H1 (cell line): Measurements from ENCODE around the gene LRRC63. TPM values are rescaled to one million over a fixed set of nuclear protein-coding genes. Genes with fewer than 3 reads are reported as not detected.

ENCODE experiments used
- CTCF ChIA-PET: fragments of 300-600 bp; sonication (Branson Sonifier 250); formaldehyde crosslinking; loops from one replicate; lab custom pipeline; 2021; ENCODE audit not compliant: partially characterized antibody; lab: Charles Lee
- POLR2A ChIA-PET: fragments of 300-600 bp; sonication (Branson Sonifier 250); formaldehyde crosslinking; loops from one replicate; lab custom pipeline; 2021; ENCODE audit warnings: inconsistent platforms; ENCODE audit not compliant: partially characterized antibody; lab: Charles Lee
- DNase-seq, 2 experiments: peaks; one replicate each; pipeline versions ENCODE4 v3.0.0 to v3.0.0-alpha.2; 2010 to 2022; ENCODE audit warnings: low spot score in 2 of 2, low read depth in 1 of 2, mixed read lengths in 1 of 2
- FAIRE-seq: peaks from 2 replicates; lab custom pipeline; 2011; peaks lifted over from hg19 to GRCh38; lab: Jason Lieb, UNC
- H2AFZ ChIP-seq: 2 replicates; pipeline ENCODE4 v1.8.1; 2012; ENCODE audit warnings: low read length, inconsistent platforms
- H2AK5ac ChIP-seq: 2 replicates; pipeline ENCODE4 v1.6.1; 2013; ENCODE audit warnings: low read depth, low read length
- H2BK120ac ChIP-seq: replicated peaks from 2 replicates; pipeline ENCODE3; 2013; ENCODE audit warnings: low read depth, low read length, inconsistent platforms
- H2BK12ac ChIP-seq: 2 replicates; pipeline ENCODE4 v1.6.1; 2013; ENCODE audit warnings: low read depth, low read length
- H2BK15ac ChIP-seq: 2 replicates; pipeline ENCODE4 v1.6.1; 2013; ENCODE audit warnings: low read length
- H2BK20ac ChIP-seq: 2 replicates; pipeline ENCODE4 v1.6.1; 2013; ENCODE audit warnings: low read length
- H2BK5ac ChIP-seq: 2 replicates; pipeline ENCODE4 v1.6.1; 2013; ENCODE audit warnings: low read depth, low read length
- H3K14ac ChIP-seq: 2 replicates; pipeline ENCODE4 v1.6.1; 2013; ENCODE audit warnings: inconsistent platforms; ENCODE audit not compliant: insufficient read length
- H3K18ac ChIP-seq: 2 replicates; pipeline ENCODE4 v1.6.1; 2013; ENCODE audit warnings: low read length; ENCODE audit errors: extremely low read depth
- H3K23ac ChIP-seq: 2 replicates; pipeline ENCODE4 v1.6.1; 2013; ENCODE audit warnings: inconsistent platforms; ENCODE audit not compliant: insufficient read length
- H3K23me2 ChIP-seq: 2 replicates; pipeline ENCODE4 v1.6.1; 2013; ENCODE audit warnings: low read depth, low read length
- H3K27ac ChIP-seq: 2 replicates; pipeline ENCODE4 v1.6.1; 2011; ENCODE audit warnings: low read depth, low read length, inconsistent platforms
- H3K27me3 ChIP-seq, 4 experiments: replicated peaks in 1 of 4; 1 replicate in 1 of 4; 2 replicates in 3 of 4; pipeline versions ENCODE4 v1.6.1 to v1.8.1; 2011 to 2013; ENCODE audit warnings: low read length in 3 of 4, mild to moderate bottlenecking in 3 of 4, inconsistent platforms in 2 of 4, mixed read lengths in 2 of 4, moderate library complexity in 1 of 4; ENCODE audit not compliant: control insufficient read depth in 3 of 4, insufficient read depth in 3 of 4; ENCODE audit errors: extremely low read depth in 1 of 4
- H3K36me3 ChIP-seq, 4 experiments: 2 replicates each; pipeline versions ENCODE4 v1.6.1 to v1.8.1; 2011 to 2013; ENCODE audit warnings: mild to moderate bottlenecking in 4 of 4, low read length in 3 of 4, moderate library complexity in 2 of 4, control low read depth in 1 of 4, inconsistent platforms in 1 of 4; ENCODE audit not compliant: insufficient read depth in 4 of 4, control insufficient read depth in 2 of 4
- H3K4ac ChIP-seq: replicated peaks from 2 replicates; pipeline ENCODE3; 2013; ENCODE audit warnings: low read length, low read depth, mixed read lengths, inconsistent platforms; ENCODE audit not compliant: insufficient read length
- H3K4me1 ChIP-seq, 4 experiments: replicated peaks in 1 of 4; 1 replicate in 1 of 4; 2 replicates in 3 of 4; pipeline versions ENCODE4 v1.6.1 to v1.8.1; 2011 to 2013; ENCODE audit warnings: low read length in 3 of 4, inconsistent platforms in 2 of 4, mixed read lengths in 1 of 4; ENCODE audit not compliant: insufficient read depth in 4 of 4, control insufficient read depth in 3 of 4
- H3K4me2 ChIP-seq, 2 experiments: 2 replicates each; pipeline versions ENCODE4 v1.6.1 to v1.8.1; 2011 to 2013; ENCODE audit warnings: low read depth in 2 of 2, low read length in 2 of 2, control low read depth in 1 of 2, inconsistent platforms in 1 of 2, mild to moderate bottlenecking in 1 of 2; ENCODE audit not compliant: insufficient read depth in 1 of 2
- H3K4me3 ChIP-seq, 4 experiments: fragments of 200-600, 300-600 bp in 1 of 4; sonication (generic), shearing (Covaris generic), sonication (Bioruptor Twin) in 1 of 4; 2 replicates each; pipeline versions ENCODE4 v1.5.1 to v1.8.1; 2011 to 2016; ENCODE audit warnings: low read length in 4 of 4, low read depth in 3 of 4, control low read depth in 2 of 4, inconsistent platforms in 2 of 4, mild to moderate bottlenecking in 2 of 4, mixed read lengths in 1 of 4, moderate library complexity in 1 of 4; ENCODE audit not compliant: insufficient read depth in 2 of 4; ENCODE audit errors: extremely low read depth in 1 of 4
- H3K56ac ChIP-seq: replicated peaks from 2 replicates; pipeline ENCODE3; 2013; ENCODE audit warnings: low read depth, mild to moderate bottlenecking, mixed read lengths, low read length, inconsistent platforms; ENCODE audit not compliant: insufficient read length
- H3K79me1 ChIP-seq: 2 replicates; pipeline ENCODE4 v1.6.1; 2013; ENCODE audit warnings: low read depth, low read length, control low read depth
- H3K79me2 ChIP-seq, 2 experiments: 2 replicates each; pipeline versions ENCODE4 v1.6.1 to v1.8.1; 2012 to 2013; ENCODE audit warnings: low read length in 2 of 2, mild to moderate bottlenecking in 2 of 2, inconsistent platforms in 1 of 2; ENCODE audit not compliant: insufficient read depth in 2 of 2, control insufficient read depth in 1 of 2
- H3K9ac ChIP-seq, 4 experiments: replicated peaks in 1 of 4; 1 replicate in 1 of 4; 2 replicates in 3 of 4; pipeline versions ENCODE4 v1.6.1 to v1.8.1; 2011 to 2013; ENCODE audit warnings: low read depth in 3 of 4, low read length in 3 of 4, control low read depth in 2 of 4, mild to moderate bottlenecking in 2 of 4, moderate library complexity in 2 of 4, inconsistent platforms in 1 of 4; ENCODE audit errors: extremely low read depth in 1 of 4
- H3K9me3 ChIP-seq, 2 experiments: 2 replicates each; pipeline versions ENCODE4 v1.6.1 to v1.8.1; 2012 to 2013; ENCODE audit warnings: mild to moderate bottlenecking in 2 of 2, moderate library complexity in 2 of 2, control low read depth in 1 of 2, inconsistent platforms in 1 of 2, low read depth in 1 of 2, low read length in 1 of 2, mixed read lengths in 1 of 2; ENCODE audit not compliant: insufficient read depth in 2 of 2
- H4K20me1 ChIP-seq, 2 experiments: replicated peaks in 1 of 2; 2 replicates each; pipeline versions ENCODE3 to v1.8.1; 2011 to 2013; ENCODE audit warnings: inconsistent platforms in 2 of 2, low read length in 2 of 2, mild to moderate bottlenecking in 1 of 2; ENCODE audit not compliant: insufficient read depth in 2 of 2, control insufficient read depth in 1 of 2
- H4K5ac ChIP-seq: 2 replicates; pipeline ENCODE4 v1.6.1; 2013; ENCODE audit warnings: low read length, low read depth, mixed read lengths, inconsistent platforms; ENCODE audit not compliant: insufficient read length
- H4K8ac ChIP-seq: 2 replicates; pipeline ENCODE4 v1.8.0; 2013; ENCODE audit warnings: mild to moderate bottlenecking, moderate library complexity, low read length, inconsistent platforms; ENCODE audit not compliant: insufficient read depth; ENCODE audit errors: extremely low read depth
- H4K91ac ChIP-seq: replicated peaks from 2 replicates; pipeline ENCODE3; 2013; ENCODE audit warnings: low read length, mixed read lengths, inconsistent platforms; ENCODE audit not compliant: insufficient read length
- CBX5 ChIP-seq: fragments of 300-800, 300-1000 bp; sonication (generic); IDR thresholded peaks from 2 replicates; pipeline ENCODE4 v1.7.1; 2016; ENCODE audit warnings: antibody characterized with exemption, low read length, low read depth
- JUN ChIP-seq: IDR thresholded peaks from 2 replicates; pipeline ENCODE4 v1.6.1; 2011; ENCODE audit warnings: low read depth, mild to moderate bottlenecking, improper control_type of control experiment, low read length
- WGBS, 2 experiments: shearing (Covaris generic) in 1 of 2; methylation state at CpG; one replicate each; pipeline versions ENCODE4 v1.1.6 to v1.1.7; 2013 to 2015; ENCODE audit warnings: low lambda C conversion rate in 2 of 2, mixed read lengths in 2 of 2, inconsistent platforms in 1 of 2, low coverage in 1 of 2, missing lambda C conversion rate in 1 of 2; ENCODE audit not compliant: insufficient replicate concordance in 2 of 2, insufficient coverage in 1 of 2, insufficient read length in 1 of 2; ENCODE audit errors: extremely low coverage in 1 of 2, missing lambda C conversion rate in 1 of 2; 5-methylcytosine and 5-hydroxymethylcytosine counted together
- polyA plus RNA-seq, 7 experiments: library from polyadenylated mRNA; depleted of rRNA in 3 of 7; stranded (reverse) in 5 of 7; unstranded in 2 of 7; fragments of >200 nt in 5 of 7; fragments of 200-250 nt in 2 of 7; gene quantifications; 1 replicate in 5 of 7; 2 replicates in 1 of 7; 4 replicates in 1 of 7; pipeline versions ENCODE4 v1.2.1 to v1.2.3, GENCODE V29; 2011 to 2013; ENCODE audit warnings: missing spikeins in 2 of 7, mixed read lengths in 2 of 7
- small RNA-seq: library from polyadenylated mRNA; stranded (forward); fragments of <200 nt; extraction: miRNeasy Mini kit (QIAGEN cat#:217004); gene quantifications from one replicate; pipeline ENCODE3, GENCODE V24; 2013; ENCODE audit not compliant: insufficient read depth
- total RNA-seq: library from RNA; stranded (reverse); fragmentation: NEBNext Ultra II Directional; extraction: Animal tissue kit (Norgen Biotek cat#: 25700); gene quantifications from 2 replicates; pipeline ENCODE4 v1.2.1, GENCODE V29; 2021

The LRRC63 gene
- total and polyA plus RNA-seq, 2 of the 8 experiments (the other 6 are each of a cell fraction or from before 2014, with no cell fraction given) = not detected

- Histone ChIP-seq H3K27ac (no peak overlapping the region), H3K4me3 (no peak overlapping the region), H2AFZ (no peak overlapping the region), H4K91ac (no peak overlapping the region), H2BK15ac (no peak overlapping the region), H3K14ac (no peak overlapping the region)
- POLR2A ChIA-PET = interaction anchor here (0.6 kb wide), 1 partner anchor 143 kb away, joined by 3 read pairs; the partner anchor contains the start of gene LCP1
- FAIRE-seq = no peak
- TF ChIP-seq JUN (no peak), CBX5 (no peak)
- TF ChIP-seq, all 59 proteins: peak for 0
- no peak overlapping the region for H2BK12ac ChIP-seq
- no peak overlapping the region for H2BK5ac ChIP-seq
- H4K8ac ChIP-seq = no peak overlapping the region
- no peak overlapping the region for H2BK20ac ChIP-seq
- no peaks in the 10 kb centered on the region for H3K36me3 ChIP-seq
- H4K20me1 ChIP-seq = no peaks in the 10 kb centered on the region
- H3K4me1 ChIP-seq = no peaks in the 10 kb centered on the region
- CTCF ChIA-PET = no interaction called here
- no peak overlapping the region for H3K4ac ChIP-seq
- WGBS, 2 experiments = 84% methylated on average over 5 of the region's 5 CpGs; no CpG with 5 or more reads in 1 of the 2 experiments
- no peak overlapping the region for H3K9ac ChIP-seq
- no peaks in the 10 kb centered on the region for H3K23me2 ChIP-seq
- H2AK5ac ChIP-seq = no peak overlapping the region
- H2BK120ac ChIP-seq = no peak overlapping the region
- no peak overlapping the region for H3K18ac ChIP-seq
- no peak overlapping the region for H3K4me2 ChIP-seq
- no peak overlapping the region for H3K56ac ChIP-seq
- no peak for DNase-seq
- no peaks in the 10 kb centered on the region for H3K79me1 ChIP-seq
- no peaks in the 10 kb centered on the region for H3K27me3 ChIP-seq
- H4K5ac ChIP-seq = no peak overlapping the region
- no peaks in the 10 kb centered on the region for H3K79me2 ChIP-seq
- no peaks in the 10 kb centered on the region for H3K9me3 ChIP-seq
- no peak overlapping the region for H3K23ac ChIP-seq
These were observed 113.2 kb downstream of the LRRC63 start for GRCh38 chr13:46324976-46325375.

Small RNAs within 50 kb of the gene (small RNA-seq; reads per million reads assigned to genes)
- not detected for gene RN7SKP5
- not detected for gene RN7SL288P

Other genes with a start within 250 kb of the LRRC63 start
- 57.8 and 60.9 TPM in 2 replicates for gene ZC3H13, start 159.2 kb upstream of the LRRC63 start, total RNA-seq
- 5.1 and 6.0 TPM in 2 replicates for gene ZC3H13, start 159.2 kb upstream of the LRRC63 start, polyA plus RNA-seq (2011; rRNA removed)
- not detected in 2 replicates for gene CPB2, start 106.9 kb upstream of the LRRC63 start, total RNA-seq
- not detected in 2 replicates for gene CPB2, start 106.9 kb upstream of the LRRC63 start, polyA plus RNA-seq (2011; rRNA removed)
- gene LCP1, start 29.8 kb upstream of the LRRC63 start, total RNA-seq = 4.3 TPM in 2 replicates
- 0.35 and 0.65 TPM in 2 replicates for gene LCP1, start 29.8 kb upstream of the LRRC63 start, polyA plus RNA-seq (2011; rRNA removed)
- 4.9 and 7.2 TPM in 2 replicates for gene RUBCNL, start 175.3 kb downstream of the LRRC63 start, total RNA-seq
- gene RUBCNL, start 175.3 kb downstream of the LRRC63 start, polyA plus RNA-seq (2011; rRNA removed) = 2.6 and 4.2 TPM in 2 replicates